Natural killer cell treated with Interleukin-12 subunit alpha and Interleukin-12 subunit beta and Interleukin-15 and Interleukin-18, amount 100 ng/mL, for 72 hours (primary cell): ENCODE results near the gene KCNH1. TPM values are rescaled to one million over a fixed set of nuclear protein-coding genes. Genes with fewer than 3 reads are reported as not detected.

Experiments used
- ATAC-seq, 2 donors: fragments of 150-1000 bp; cut with Tn5 transposase in 1 of 2; sonication (Bioruptor Pico), chemical (Tn5 transposase) in 1 of 2; 2 replicates each; pipeline ENCODE4 v1.10.0; 2021
- DNase-seq: peaks from one replicate; pipeline ENCODE4 v3.0.0; 2022; ENCODE audit warnings: low spot score
- H3K27ac Mint-ChIP-seq, 2 donors: 1 replicate in 1 of 2; 2 replicates in 1 of 2; pipeline ENCODE4 v1.8.0; 2022; ENCODE audit warnings: mixed read lengths in 2 of 2, mild to moderate bottlenecking in 1 of 2, moderate library complexity in 1 of 2
- H3K27me3 Mint-ChIP-seq, 2 donors: 1 replicate in 1 of 2; 2 replicates in 1 of 2; pipeline ENCODE4 v1.8.0; 2022; ENCODE audit warnings: mixed read lengths in 2 of 2
- H3K36me3 Mint-ChIP-seq: one replicate; pipeline ENCODE4 v1.8.0; 2022; ENCODE audit warnings: mixed read lengths
- H3K4me1 Mint-ChIP-seq, 2 donors: 1 replicate in 1 of 2; 2 replicates in 1 of 2; pipeline ENCODE4 v1.8.0; 2022; ENCODE audit warnings: low read depth in 2 of 2, mixed read lengths in 2 of 2, mild to moderate bottlenecking in 1 of 2
- H3K4me3 Mint-ChIP-seq: one replicate; pipeline ENCODE4 v1.8.0; 2022; ENCODE audit warnings: mixed read lengths
- H3K9me3 Mint-ChIP-seq: 2 replicates; pipeline ENCODE4 v1.8.0; 2022; ENCODE audit warnings: mixed read lengths
- total RNA-seq, 2 donors: library from RNA; stranded (reverse); gene quantifications; one replicate each; pipeline ENCODE4 v1.2.3, GENCODE V29; 2022

The KCNH1 gene
- total RNA-seq, 2 donors from 2014 or later, result not detected

DNA sequence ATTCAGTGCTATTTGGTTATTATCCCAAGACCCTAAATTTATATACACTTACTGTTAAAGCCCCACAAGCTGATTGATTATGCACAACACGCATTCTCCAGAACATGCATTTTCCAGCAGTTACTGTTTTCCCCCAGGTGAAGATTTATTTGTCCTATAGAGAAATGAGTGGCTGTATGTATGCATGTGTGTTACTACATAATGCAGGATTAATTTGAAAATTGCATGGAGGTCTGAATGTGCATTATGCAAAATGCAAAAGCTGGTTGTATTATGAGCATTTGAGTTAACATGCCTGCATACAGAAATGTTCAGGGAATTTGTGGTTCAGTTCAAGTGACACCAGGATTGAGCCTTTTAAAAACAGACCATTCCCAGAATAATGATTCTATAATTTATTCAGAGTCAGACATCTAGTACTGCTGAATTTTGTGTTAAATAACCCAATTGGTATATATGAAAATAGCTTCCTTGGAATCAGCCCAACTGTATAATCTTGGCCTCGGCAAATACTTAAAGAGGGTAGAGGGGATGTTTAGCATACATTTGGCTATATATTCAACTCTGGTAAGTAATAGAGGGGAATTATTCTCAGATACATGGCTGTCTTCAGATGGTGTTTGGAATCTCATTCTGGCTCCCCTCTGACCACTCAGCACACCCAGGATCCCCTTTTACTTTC is 485.2 kb downstream of the KCNH1 start:
- H3K4me1 Mint-ChIP-seq, result peaks cover 0 to 9% of the 10 kb centered on the region in 2 donors
- DNase-seq (no peak), ATAC-seq (no peak)
- H3K9me3 Mint-ChIP-seq, result peaks cover 2% of the 10 kb centered on the region
- no peaks in the 10 kb centered on the region for H3K36me3 Mint-ChIP-seq
- no peak overlapping the region for H3K27ac Mint-ChIP-seq
- H3K4me3 Mint-ChIP-seq, result no peak overlapping the region
- H3K27me3 Mint-ChIP-seq, result no peaks in the 10 kb centered on the region

DNA sequence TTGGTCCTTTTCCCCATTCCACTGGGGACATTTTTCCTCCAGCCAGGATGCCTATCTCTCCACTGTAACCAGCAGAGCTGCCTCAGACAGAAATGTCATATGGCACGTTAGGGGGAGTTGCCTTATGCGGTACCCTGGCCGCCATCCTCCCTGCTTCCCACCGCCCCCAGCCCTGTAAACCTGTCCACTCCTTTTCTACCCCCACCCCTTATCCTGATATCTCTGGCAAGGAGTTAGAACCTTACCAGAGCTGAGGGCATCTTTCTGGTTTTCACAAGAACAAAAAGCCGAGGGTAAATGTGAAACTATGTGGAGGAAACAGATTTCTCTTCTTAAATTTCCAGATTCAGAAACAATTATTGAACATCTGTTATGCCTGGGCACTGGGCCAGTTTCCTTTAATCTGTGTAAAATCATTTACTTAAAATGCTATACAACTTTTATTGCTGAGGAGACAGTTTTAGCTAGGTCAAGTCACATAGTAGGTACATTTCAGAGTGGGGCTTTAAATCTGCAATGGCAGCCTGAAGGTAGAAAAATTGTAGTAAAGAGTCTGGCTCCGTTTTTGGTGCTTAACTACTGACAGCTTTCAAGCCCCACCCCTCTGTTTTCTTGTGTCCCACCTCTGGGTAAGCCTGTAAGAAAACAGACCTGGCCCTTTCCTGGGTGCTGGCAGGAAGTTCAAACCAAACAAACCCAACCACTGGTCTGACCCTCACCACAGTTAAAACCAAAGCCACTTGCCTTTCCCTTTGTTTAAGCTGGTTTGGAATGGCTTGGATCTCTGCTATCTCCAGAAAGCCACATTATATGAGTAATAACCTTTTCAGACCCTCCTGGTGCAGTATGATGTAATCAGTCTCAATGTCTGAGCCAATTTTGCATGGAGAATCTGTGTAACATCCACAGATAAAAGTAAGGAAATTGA is 486.3 kb downstream of the KCNH1 start:
- ATAC-seq (no peak), DNase-seq (no peak)
- peaks cover 0 to under 1% of the 10 kb centered on the region in 2 donors for H3K27me3 Mint-ChIP-seq
- no peak overlapping the region for H3K27ac Mint-ChIP-seq
- no peak overlapping the region for H3K4me3 Mint-ChIP-seq
- H3K4me1 Mint-ChIP-seq, result peaks cover 0 to 9% of the 10 kb centered on the region in 2 donors
- H3K9me3 Mint-ChIP-seq, result no peaks in the 10 kb centered on the region
- H3K36me3 Mint-ChIP-seq, result no peaks in the 10 kb centered on the region

DNA sequence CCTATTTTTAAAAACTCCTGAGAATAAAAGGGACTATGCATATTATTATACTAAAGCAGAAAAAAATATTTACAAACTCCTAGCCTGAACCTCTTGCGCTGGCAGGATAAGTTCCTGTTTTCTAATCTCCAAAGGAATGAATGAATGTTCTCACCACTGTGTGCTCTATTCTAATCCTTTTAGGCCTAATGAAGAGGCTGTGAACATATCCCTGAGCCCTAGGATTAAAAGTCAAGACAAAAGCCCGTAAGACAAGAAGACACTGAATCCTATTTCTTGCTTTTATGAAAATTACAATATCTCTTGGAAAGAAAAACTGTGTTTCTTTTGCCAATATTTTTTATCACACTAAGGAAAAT is 487.7 kb downstream of the KCNH1 start:
- H3K9me3 Mint-ChIP-seq, result no peaks in the 10 kb centered on the region

DNA sequence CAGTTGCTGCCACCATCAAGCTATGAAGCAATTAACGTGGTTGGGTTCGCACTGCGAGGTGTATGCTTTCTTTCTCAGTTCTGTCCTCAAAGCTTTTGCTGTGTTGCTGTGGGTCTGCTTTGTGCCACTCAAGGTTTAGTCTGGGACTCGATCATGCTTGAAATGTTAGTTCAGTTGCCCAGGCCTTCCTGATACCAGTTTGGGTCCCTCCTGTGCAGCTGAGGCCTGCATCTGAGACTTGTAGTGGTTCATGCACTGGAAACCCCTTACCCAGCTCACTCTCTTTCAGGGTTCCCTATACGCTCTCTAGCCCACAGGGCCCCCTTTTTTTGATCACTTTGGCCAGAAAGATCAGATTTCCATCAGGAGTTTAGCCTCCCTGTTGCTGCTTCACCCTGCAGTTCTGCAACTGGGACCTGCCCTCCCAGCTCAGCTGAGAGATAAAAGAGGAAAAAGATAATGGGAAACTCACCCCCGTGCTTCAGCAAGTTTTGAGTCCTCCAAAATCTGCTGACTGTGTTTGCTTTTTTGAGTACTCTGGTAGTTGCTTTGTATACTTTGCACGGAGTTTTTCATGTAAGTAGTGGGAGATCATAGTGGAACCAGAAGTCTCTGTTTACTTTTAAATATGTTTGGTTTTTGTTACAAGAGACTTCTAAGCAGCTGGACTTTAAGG is 488.2 kb downstream of the KCNH1 start:
- no peaks in the 10 kb centered on the region for H3K36me3 Mint-ChIP-seq
- H3K4me3 Mint-ChIP-seq, result no peak overlapping the region
- H3K4me1 Mint-ChIP-seq, result peaks cover 0 to 9% of the 10 kb centered on the region in 2 donors
- H3K27me3 Mint-ChIP-seq, result peaks cover 0 to 3% of the 10 kb centered on the region in 2 donors
- H3K9me3 Mint-ChIP-seq, result no peaks in the 10 kb centered on the region
- DNase-seq, result no peak
- H3K27ac Mint-ChIP-seq, result no peak overlapping the region
- no peak for ATAC-seq

More for the DNA sequence above, 487.7 kb downstream of the KCNH1 start:
- H3K4me1 Mint-ChIP-seq, result peaks cover 0 to 9% of the 10 kb centered on the region in 2 donors
- peaks cover 0 to 3% of the 10 kb centered on the region in 2 donors for H3K27me3 Mint-ChIP-seq
- no peak overlapping the region for H3K27ac Mint-ChIP-seq
- H3K4me3 Mint-ChIP-seq, result no peak overlapping the region
- ATAC-seq (no peak), DNase-seq (no peak)
- no peaks in the 10 kb centered on the region for H3K36me3 Mint-ChIP-seq

DNA sequence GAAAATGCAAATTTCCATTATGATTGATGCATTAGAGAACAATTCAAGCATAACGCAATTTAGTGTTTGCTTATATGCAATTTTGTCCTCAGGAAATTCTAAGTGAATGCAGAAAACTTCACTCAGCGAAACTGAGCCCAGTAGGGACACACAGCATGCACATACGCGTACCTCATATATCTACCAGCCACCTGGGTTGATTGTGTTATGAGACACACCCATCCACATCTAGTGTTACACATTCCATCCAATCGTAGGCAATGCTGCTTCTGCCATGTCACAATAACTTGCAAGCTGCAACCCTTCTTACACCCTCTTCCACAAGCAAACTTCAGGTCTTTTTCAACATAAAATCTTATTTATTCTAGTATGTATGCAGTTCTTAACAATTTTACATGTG is 492.4 kb downstream of the KCNH1 start:
- no peak overlapping the region for H3K27ac Mint-ChIP-seq
- no peak for ATAC-seq
- H3K9me3 Mint-ChIP-seq, result no peaks in the 10 kb centered on the region
- H3K36me3 Mint-ChIP-seq, result no peaks in the 10 kb centered on the region
- H3K4me1 Mint-ChIP-seq, result no peaks in the 10 kb centered on the region
- H3K27me3 Mint-ChIP-seq, result peaks cover 8 to 9% of the 10 kb centered on the region in 2 donors
- no peak for DNase-seq
- no peak overlapping the region for H3K4me3 Mint-ChIP-seq

DNA sequence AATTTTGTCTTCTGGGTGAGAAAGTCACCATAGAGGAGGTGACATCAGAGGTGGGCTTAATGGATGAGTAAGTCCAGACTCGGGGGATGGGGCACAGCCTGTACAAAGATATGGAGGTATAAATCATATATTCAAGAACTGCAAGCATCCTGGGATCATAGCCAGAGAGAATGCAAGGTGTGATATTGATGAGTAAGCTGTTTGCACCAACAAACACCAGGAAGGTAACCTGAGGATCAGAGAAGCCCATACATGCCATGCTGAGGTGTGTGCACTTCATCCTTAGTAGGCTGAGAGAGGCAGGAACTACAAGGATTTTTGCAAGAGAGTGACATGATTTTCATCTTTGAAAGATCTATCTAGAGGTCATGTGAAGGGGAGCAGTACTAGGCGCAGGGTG is 498.8 kb downstream of the KCNH1 start:
- Mint-ChIP-seq H3K27ac (no peak overlapping the region), H3K4me1 (no peaks in the 10 kb centered on the region), H3K27me3 (peaks cover 6 to 8% of the 10 kb centered on the region in 2 donors), H3K36me3 (no peaks in the 10 kb centered on the region), H3K9me3 (no peaks in the 10 kb centered on the region), H3K4me3 (no peak overlapping the region)
- DNase-seq (no peak), ATAC-seq (no peak)

DNA sequence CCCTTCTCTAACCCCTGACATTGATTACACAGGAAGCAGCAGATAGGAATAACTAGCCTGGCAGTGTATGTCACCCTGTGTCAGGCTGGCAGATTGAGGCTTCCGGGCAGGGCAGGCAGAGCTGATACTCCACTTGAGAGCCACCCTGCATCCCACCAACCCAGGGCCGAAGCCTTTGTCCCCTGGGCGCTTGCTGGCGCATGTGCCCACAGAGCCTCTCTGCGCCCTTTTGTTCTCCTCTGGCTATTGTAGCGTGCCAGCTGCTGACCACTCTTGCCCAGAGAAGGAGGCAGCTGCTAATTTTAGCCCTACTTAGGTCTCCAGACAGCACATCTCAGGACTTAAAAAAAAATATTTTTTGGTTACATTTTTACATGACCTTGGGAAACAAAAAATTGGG is 500.3 kb downstream of the KCNH1 start:
- Mint-ChIP-seq H3K4me3 (no peak overlapping the region), H3K4me1 (no peaks in the 10 kb centered on the region), H3K36me3 (no peaks in the 10 kb centered on the region), H3K27me3 (no peaks in the 10 kb centered on the region), H3K27ac (no peak overlapping the region), H3K9me3 (no peaks in the 10 kb centered on the region)
- ATAC-seq (peak in 1 of 2 donors; percentile 29), DNase-seq (no peak)

DNA sequence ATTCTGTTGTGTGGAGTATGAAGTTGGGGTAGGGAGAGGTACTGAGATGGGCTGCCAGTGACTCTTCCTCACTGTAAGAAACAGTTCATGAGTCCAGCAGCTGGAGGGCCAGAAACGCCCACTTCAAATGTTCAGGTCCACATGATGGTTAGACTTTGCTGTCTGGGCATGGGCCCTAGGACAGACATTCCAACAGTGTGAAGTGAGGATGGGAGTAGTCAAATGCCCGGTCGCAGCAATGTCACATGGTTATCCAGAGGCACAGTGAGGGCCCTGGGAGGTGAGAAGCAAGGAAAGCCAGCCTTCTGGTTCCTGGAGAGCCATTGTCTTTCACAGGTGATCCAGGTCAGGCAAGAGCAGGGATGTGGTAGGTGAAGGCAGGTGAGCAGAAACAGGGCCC is 500.8 kb downstream of the KCNH1 start:
- no peak for DNase-seq
- H3K9me3 Mint-ChIP-seq, result no peaks in the 10 kb centered on the region
- H3K4me1 Mint-ChIP-seq, result no peaks in the 10 kb centered on the region
- no peak overlapping the region for H3K4me3 Mint-ChIP-seq
- peak in 1 of 2 donors; percentile 52 for ATAC-seq
- no peaks in the 10 kb centered on the region for H3K27me3 Mint-ChIP-seq
- H3K36me3 Mint-ChIP-seq, result no peaks in the 10 kb centered on the region
- no peak overlapping the region for H3K27ac Mint-ChIP-seq

DNA sequence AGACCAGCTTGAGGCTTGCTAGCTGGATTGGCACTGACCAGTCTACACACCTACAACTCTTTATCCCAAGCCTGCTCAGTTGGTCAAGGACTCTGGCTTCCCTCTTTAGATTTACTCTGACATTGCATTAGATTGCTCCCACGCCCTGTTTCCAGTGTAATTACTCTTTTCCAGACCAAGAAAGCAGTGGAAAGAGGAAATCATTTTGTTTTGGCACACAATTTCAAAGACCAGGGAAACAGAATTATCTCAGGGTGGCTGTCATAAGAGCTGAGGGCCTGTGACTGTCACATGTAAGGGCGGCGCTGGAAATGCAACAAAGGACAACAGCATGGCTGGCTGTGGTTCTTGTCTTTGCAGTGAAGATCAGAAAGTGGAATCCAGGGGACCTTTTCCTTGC is 502.5 kb downstream of the KCNH1 start:
- H3K27ac Mint-ChIP-seq, result no peak overlapping the region
- no peaks in the 10 kb centered on the region for H3K4me1 Mint-ChIP-seq
- H3K27me3 Mint-ChIP-seq, result no peaks in the 10 kb centered on the region
- ATAC-seq, result no peak
- no peak for DNase-seq
- no peaks in the 10 kb centered on the region for H3K36me3 Mint-ChIP-seq
- H3K4me3 Mint-ChIP-seq, result no peak overlapping the region
- no peaks in the 10 kb centered on the region for H3K9me3 Mint-ChIP-seq

DNA sequence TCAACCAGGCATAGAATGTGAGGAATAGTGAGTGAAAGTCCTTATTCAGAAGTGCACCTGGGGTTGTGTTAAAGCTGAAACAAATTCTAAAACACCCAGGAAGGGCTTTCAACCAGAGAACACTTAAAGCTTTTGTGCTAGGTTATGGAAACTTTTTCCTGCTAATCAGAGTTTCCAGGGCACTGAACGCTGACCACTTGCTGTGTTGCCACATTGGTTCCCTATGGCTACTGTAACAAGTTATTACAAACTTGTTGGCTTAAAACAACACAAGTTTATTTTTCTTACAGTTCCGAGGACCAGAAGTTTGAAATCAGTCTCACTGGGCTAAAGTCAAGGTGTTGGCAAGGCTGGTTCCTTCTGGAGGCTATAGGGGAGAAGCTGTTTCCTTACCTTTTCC is 504.7 kb downstream of the KCNH1 start:
- H3K4me3 Mint-ChIP-seq, result no peak overlapping the region
- no peaks in the 10 kb centered on the region for H3K36me3 Mint-ChIP-seq
- no peak overlapping the region for H3K27ac Mint-ChIP-seq
- ATAC-seq (no peak), DNase-seq (no peak)
- no peaks in the 10 kb centered on the region for H3K9me3 Mint-ChIP-seq
- H3K4me1 Mint-ChIP-seq, result no peaks in the 10 kb centered on the region
- H3K27me3 Mint-ChIP-seq, result no peaks in the 10 kb centered on the region

DNA sequence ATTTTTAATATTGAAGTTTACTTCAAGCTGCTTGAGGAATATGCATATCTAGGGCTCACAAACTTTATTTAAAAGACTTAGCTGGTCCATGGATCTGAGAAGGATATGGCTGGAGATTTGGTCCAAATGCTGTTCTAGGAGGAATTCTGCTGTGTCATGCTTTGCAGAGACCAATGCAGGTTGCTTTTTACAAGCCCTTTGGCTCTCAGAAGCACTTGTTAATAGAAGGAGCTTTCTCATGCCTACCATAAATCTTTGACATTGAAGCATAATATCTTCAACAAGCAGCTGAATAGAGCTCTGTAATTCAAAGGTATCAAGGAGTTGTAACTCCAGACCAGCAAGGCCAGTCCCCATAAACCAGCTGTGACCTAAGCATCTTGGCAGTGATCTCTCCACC is 506.2 kb downstream of the KCNH1 start:
- Mint-ChIP-seq H3K27me3 (no peaks in the 10 kb centered on the region), H3K36me3 (no peaks in the 10 kb centered on the region), H3K27ac (no peak overlapping the region), H3K4me1 (no peaks in the 10 kb centered on the region), H3K9me3 (no peaks in the 10 kb centered on the region), H3K4me3 (no peak overlapping the region)
- no peak for DNase-seq
- ATAC-seq, result no peak
